Suprapubic skin (tissue), 4 donors: ENCODE measurements around the gene CDH13. TPM values are rescaled to one million over a fixed set of nuclear protein-coding genes. Genes with fewer than 3 reads are reported as not detected.

Experiments
- DNase-seq, 2 donors: peaks; one replicate each; pipeline ENCODE4 v3.0.0-alpha.2; 2019; ENCODE audit warnings: low spot score in 2 of 2
- H3K27ac ChIP-seq: fragments of 200-600 bp; sonication (generic); one replicate; pipeline ENCODE4 v1.5.1; 2019
- H3K27me3 ChIP-seq: fragments of 200-600 bp; sonication (generic); one replicate; pipeline ENCODE4 v1.5.1; 2019
- H3K36me3 ChIP-seq: fragments of 200-600 bp; sonication (generic); one replicate; pipeline ENCODE4 v1.5.1; 2019
- H3K4me1 ChIP-seq: fragments of 200-600 bp; sonication (generic); one replicate; pipeline ENCODE4 v1.5.1; 2019
- H3K4me3 ChIP-seq: fragments of 200-600 bp; sonication (generic); one replicate; pipeline ENCODE4 v1.5.1; 2019; ENCODE audit warnings: mild to moderate bottlenecking
- H3K9me3 ChIP-seq: fragments of 200-600 bp; sonication (generic); one replicate; pipeline ENCODE4 v1.5.1; 2019
- EP300 ChIP-seq: sonication (generic); formaldehyde crosslinking; IDR thresholded peaks from one replicate; pipeline ENCODE4 v1.6.1; 2017; ENCODE audit warnings: antibody characterized with exemption
- POLR2A ChIP-seq, 2 donors: fragments of 450-650 bp; IDR thresholded peaks; one replicate each; pipeline ENCODE4 v1.6.1; 2017; ENCODE audit warnings: antibody characterized with exemption in 2 of 2, mild to moderate bottlenecking in 2 of 2, moderate library complexity in 2 of 2
- POLR2AphosphoS5 ChIP-seq, 3 donors: sonication (generic); formaldehyde crosslinking; IDR thresholded peaks; one replicate each; pipeline ENCODE4 v1.6.1; 2017; ENCODE audit warnings: antibody characterized with exemption in 3 of 3
- WGBS: methylation state at CpG from one replicate; pipeline ENCODE4 v1.1.5; 2018; 5-methylcytosine and 5-hydroxymethylcytosine counted together
- total RNA-seq, 4 donors: library from RNA; depleted of rRNA; stranded (reverse); fragments of >200 nt; gene quantifications; one replicate each; pipeline ENCODE4 v1.1.0, GENCODE V29; 2016
- TF ChIP-seq, protein P1 (sequence below), 2 donors: fragments of 200-600 bp in 1 of 2; fragments of 450-650 bp in 1 of 2; sonication (generic) in 1 of 2; IDR thresholded peaks; one replicate each; pipeline ENCODE4 v1.5.1; 2016 to 2019; ENCODE audit warnings: antibody characterized with exemption in 2 of 2, mild to moderate bottlenecking in 1 of 2, moderate library complexity in 1 of 2

The CDH13 gene
- total RNA-seq, 4 donors from 2014 or later = 90.4 to 176 (median 139) TPM

DNA sequence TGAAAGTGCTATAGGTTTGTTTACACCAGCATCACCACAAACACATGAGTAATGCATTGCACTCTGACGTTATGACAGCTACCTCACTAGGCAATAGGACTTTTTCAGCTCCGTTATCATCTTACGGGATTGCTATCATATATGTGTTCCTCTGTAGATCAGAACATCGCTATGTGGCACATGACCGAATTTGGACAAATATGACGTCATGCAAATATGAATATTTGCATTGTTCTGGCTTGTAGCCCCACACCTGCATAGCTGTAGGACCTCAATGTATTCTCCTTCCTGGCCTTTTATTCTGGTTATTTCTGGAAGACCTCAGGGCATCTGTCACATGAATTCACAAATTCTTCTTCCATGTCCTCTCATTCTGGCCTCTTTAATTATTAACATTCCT is 393.2 kb downstream of the CDH13 start:
- DNase-seq = no peak
- H3K4me1 ChIP-seq = no peaks in the 10 kb centered on the region
- WGBS = 96% methylated on average over 6 of the region's 6 CpGs
- TF ChIP-seq, protein P1, sequence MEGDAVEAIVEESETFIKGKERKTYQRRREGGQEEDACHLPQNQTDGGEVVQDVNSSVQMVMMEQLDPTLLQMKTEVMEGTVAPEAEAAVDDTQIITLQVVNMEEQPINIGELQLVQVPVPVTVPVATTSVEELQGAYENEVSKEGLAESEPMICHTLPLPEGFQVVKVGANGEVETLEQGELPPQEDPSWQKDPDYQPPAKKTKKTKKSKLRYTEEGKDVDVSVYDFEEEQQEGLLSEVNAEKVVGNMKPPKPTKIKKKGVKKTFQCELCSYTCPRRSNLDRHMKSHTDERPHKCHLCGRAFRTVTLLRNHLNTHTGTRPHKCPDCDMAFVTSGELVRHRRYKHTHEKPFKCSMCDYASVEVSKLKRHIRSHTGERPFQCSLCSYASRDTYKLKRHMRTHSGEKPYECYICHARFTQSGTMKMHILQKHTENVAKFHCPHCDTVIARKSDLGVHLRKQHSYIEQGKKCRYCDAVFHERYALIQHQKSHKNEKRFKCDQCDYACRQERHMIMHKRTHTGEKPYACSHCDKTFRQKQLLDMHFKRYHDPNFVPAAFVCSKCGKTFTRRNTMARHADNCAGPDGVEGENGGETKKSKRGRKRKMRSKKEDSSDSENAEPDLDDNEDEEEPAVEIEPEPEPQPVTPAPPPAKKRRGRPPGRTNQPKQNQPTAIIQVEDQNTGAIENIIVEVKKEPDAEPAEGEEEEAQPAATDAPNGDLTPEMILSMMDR (IDR thresholded peaks at IDR 0.05) = no peak
- TF ChIP-seq EP300 (no peak), POLR2A (IDR thresholded peaks at IDR 0.05) (no peak), POLR2AphosphoS5 (IDR thresholded peaks at IDR 0.05) (no peak)
- H3K36me3 ChIP-seq = no peaks in the 10 kb centered on the region
- H3K27me3 ChIP-seq = no peaks in the 10 kb centered on the region
- no peaks in the 10 kb centered on the region for H3K9me3 ChIP-seq
- no peak overlapping the region for H3K27ac ChIP-seq
- no peak overlapping the region for H3K4me3 ChIP-seq

DNA sequence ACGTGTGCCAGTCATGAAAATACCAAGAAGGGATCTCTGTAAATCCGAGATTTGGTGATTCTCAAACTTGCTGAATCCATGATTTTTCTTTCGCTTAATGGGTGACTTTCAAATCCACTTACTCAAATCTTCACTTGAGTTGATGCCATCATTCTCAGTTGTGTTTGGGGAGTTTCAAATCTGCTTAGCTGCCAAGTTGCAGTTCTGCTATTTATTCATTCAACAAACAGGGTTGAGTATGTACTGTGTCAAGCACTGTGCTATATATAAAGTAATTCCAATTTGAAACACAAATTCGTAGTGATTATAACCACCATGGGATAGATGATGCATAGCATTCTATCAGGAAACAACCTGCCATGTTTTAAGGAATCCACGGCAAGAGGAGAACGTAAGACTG is 394.3 kb downstream of the CDH13 start:
- no peak for DNase-seq
- no peaks in the 10 kb centered on the region for H3K4me1 ChIP-seq
- no peaks in the 10 kb centered on the region for H3K36me3 ChIP-seq
- no peak overlapping the region for H3K27ac ChIP-seq
- TF ChIP-seq EP300 (no peak), POLR2AphosphoS5 (IDR thresholded peaks at IDR 0.05) (no peak), POLR2A (IDR thresholded peaks at IDR 0.05) (no peak)
- H3K27me3 ChIP-seq = no peaks in the 10 kb centered on the region
- WGBS = 90% methylated on average over 6 of the region's 6 CpGs
- H3K9me3 ChIP-seq = no peaks in the 10 kb centered on the region
- no peak overlapping the region for H3K4me3 ChIP-seq

DNA sequence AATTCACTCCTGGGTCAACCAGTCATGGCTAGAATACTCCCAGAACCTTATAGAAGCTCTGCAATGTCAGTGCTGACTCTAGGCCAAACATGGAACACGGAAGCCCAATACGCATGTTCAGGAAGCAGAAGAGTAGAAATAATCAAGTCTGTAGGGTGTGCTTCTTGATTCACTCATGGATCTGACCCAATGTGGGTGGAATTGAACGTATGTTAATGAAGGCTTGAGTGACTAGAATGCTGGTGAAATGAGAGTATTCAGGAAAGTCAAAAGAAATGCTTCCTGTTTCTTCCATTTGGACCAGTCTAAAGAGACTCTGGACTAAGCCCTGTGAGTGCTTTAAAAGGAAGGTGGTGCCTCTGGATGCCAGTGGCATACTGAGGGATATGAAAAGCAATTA is 395.0 kb downstream of the CDH13 start:
- H3K27me3 ChIP-seq = no peaks in the 10 kb centered on the region
- no peak for DNase-seq
- TF ChIP-seq EP300 (no peak), POLR2A (IDR thresholded peaks at IDR 0.05) (no peak), POLR2AphosphoS5 (IDR thresholded peaks at IDR 0.05) (no peak)
- TF ChIP-seq, protein P1 (IDR thresholded peaks at IDR 0.05) = no peak
- H3K4me1 ChIP-seq = no peaks in the 10 kb centered on the region
- no peak overlapping the region for H3K4me3 ChIP-seq
- no peak overlapping the region for H3K27ac ChIP-seq
- no peaks in the 10 kb centered on the region for H3K9me3 ChIP-seq
- 85% methylated on average over 3 of the region's 3 CpGs for WGBS
- no peaks in the 10 kb centered on the region for H3K36me3 ChIP-seq

DNA sequence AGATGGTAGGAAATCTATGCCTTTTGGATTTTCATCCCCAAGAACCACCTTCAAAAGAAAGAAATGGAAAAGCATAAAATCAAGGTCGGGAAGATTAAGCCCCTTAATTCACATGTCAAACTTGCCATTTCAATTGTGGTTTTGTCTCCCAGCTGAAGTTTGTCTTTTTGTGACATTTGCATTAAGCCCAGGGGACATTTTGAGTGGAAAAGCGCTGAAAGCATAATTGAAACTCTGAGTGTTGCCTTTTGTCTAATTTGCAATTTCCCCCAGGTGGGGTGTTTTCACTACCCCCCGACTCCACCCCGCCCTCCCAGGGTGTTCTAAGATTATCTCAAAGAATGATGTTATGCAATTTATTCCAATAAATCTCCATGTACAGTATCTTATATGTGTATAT is 396.2 kb downstream of the CDH13 start:
- H3K27ac ChIP-seq = no peak overlapping the region
- no peaks in the 10 kb centered on the region for H3K36me3 ChIP-seq
- no peak overlapping the region for H3K4me3 ChIP-seq
- H3K9me3 ChIP-seq = no peaks in the 10 kb centered on the region
- DNase-seq = no peak
- no peaks in the 10 kb centered on the region for H3K27me3 ChIP-seq
- WGBS = 73% methylated on average over 4 of the region's 4 CpGs
- H3K4me1 ChIP-seq = no peaks in the 10 kb centered on the region
- no peak for TF ChIP-seq POLR2AphosphoS5 (IDR thresholded peaks at IDR 0.05)
- TF ChIP-seq POLR2A (IDR thresholded peaks at IDR 0.05) = no peak
- TF ChIP-seq EP300 = no peak
- TF ChIP-seq, protein P1 (IDR thresholded peaks at IDR 0.05) = no peak

DNA sequence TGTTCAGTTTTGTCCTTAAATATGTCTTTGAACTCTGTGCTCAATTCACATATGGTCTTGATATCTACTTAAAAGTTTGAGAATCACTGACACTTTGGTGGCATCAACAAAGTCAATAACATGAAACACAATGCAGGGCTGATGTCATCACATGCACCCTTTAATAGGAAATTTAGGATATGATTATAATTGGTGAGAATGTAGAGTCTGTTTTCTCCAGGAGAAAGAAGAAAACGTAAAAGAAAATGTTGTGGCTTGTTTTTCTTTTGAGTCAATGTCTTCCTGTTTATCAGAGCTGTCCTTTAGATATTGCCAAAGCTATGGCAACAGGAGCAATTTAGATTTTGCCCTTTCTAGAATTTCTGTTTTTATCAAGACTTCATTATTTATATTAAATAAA is 396.9 kb downstream of the CDH13 start:
- Histone ChIP-seq H3K27me3 (no peaks in the 10 kb centered on the region), H3K9me3 (no peaks in the 10 kb centered on the region), H3K4me3 (no peak overlapping the region), H3K27ac (no peak overlapping the region), H3K36me3 (no peaks in the 10 kb centered on the region), H3K4me1 (no peaks in the 10 kb centered on the region)
- DNase-seq = no peak
- WGBS = 73% methylated on average over 1 of the region's 1 CpG
- TF ChIP-seq, protein P1 (IDR thresholded peaks at IDR 0.05) = no peak
- TF ChIP-seq POLR2AphosphoS5 (IDR thresholded peaks at IDR 0.05) (no peak), EP300 (no peak), POLR2A (IDR thresholded peaks at IDR 0.05) (no peak)

DNA sequence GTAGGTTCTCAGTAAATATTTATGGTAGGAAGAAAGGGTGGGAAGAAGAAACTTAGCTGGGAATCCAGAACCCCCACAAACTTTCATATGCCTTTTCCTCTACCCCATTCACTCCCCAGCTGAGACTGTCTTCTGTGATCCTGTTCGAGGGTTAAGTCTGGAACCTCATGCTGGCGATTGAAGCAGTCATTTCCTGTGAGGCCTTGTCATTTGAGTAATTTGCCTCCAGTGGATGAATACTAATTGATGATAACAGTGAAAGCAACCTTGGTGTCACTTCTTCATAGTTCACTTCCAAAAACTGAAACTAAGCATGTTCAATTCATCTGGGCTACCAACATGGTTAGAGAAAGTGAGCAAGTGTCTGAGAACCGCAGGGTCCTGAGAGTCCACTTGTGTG is 401.2 kb downstream of the CDH13 start:
- 62% methylated on average over 3 of the region's 3 CpGs for WGBS
- H3K4me1 ChIP-seq = no peaks in the 10 kb centered on the region
- no peaks in the 10 kb centered on the region for H3K36me3 ChIP-seq
- H3K4me3 ChIP-seq = no peak overlapping the region
- TF ChIP-seq EP300 = no peak
- TF ChIP-seq POLR2AphosphoS5 (IDR thresholded peaks at IDR 0.05) = no peak
- TF ChIP-seq, protein P1 (IDR thresholded peaks at IDR 0.05) = no peak
- H3K9me3 ChIP-seq = no peaks in the 10 kb centered on the region
- H3K27ac ChIP-seq = no peak overlapping the region
- H3K27me3 ChIP-seq = no peaks in the 10 kb centered on the region
- DNase-seq = no peak
